Progenitor cell of endocrine pancreas (in vitro differentiated cells): ENCODE measurements around the gene FBXW8. TPM values are rescaled to one million over a fixed set of nuclear protein-coding genes. Genes with fewer than 3 reads are reported as not detected.

Experiments
- DNase-seq: peaks from one replicate; pipeline ENCODE4 v3.0.0; 2021; ENCODE audit warnings: low spot score; ENCODE audit not compliant: unreplicated experiment
- H3K27ac Mint-ChIP-seq: 2 replicates; pipeline ENCODE4 v1.8.0; 2021; ENCODE audit warnings: mild to moderate bottlenecking, moderate library complexity, mixed read lengths
- H3K27me3 Mint-ChIP-seq: 2 replicates; pipeline ENCODE4 v1.8.0; 2021; ENCODE audit warnings: mixed read lengths
- H3K36me3 Mint-ChIP-seq: 2 replicates; pipeline ENCODE4 v1.8.0; 2022; ENCODE audit warnings: mixed read lengths; ENCODE audit not compliant: insufficient read depth
- H3K4me1 Mint-ChIP-seq: 2 replicates; pipeline ENCODE4 v1.8.0; 2021; ENCODE audit warnings: low read depth, mixed read lengths
- H3K4me3 Mint-ChIP-seq: 2 replicates; pipeline ENCODE4 v1.8.0; 2021; ENCODE audit warnings: low read depth, mild to moderate bottlenecking, moderate library complexity, mixed read lengths
- H3K9me3 Mint-ChIP-seq: 2 replicates; pipeline ENCODE4 v1.8.0; 2021; ENCODE audit warnings: low read depth, mixed read lengths
- total RNA-seq: library from RNA; stranded (reverse); gene quantifications from 2 replicates; pipeline ENCODE4 v1.2.1, GENCODE V29; 2021
- TF ChIP-seq, protein P1 (sequence below): fragments of 200-600 bp; sonication (generic); IDR thresholded peaks from one replicate; pipeline ENCODE4 v1.5.0; 2021; ENCODE audit warnings: antibody characterized with exemption, mild to moderate bottlenecking; ENCODE audit not compliant: unreplicated experiment

FBXW8 gene
- total RNA-seq, 1 donor from 2014 or later: 32.6 TPM

- no peaks in the 10 kb centered on the region for H3K27me3 Mint-ChIP-seq
- H3K36me3 Mint-ChIP-seq: peaks cover 3% of the 10 kb centered on the region
- no peak for DNase-seq
- peaks cover 54% of the 10 kb centered on the region for H3K4me1 Mint-ChIP-seq
- H3K4me3 Mint-ChIP-seq: no peak overlapping the region
- peaks cover 3% of the 10 kb centered on the region for H3K9me3 Mint-ChIP-seq
- peak overlapping the region; percentile 92 for H3K27ac Mint-ChIP-seq
- TF ChIP-seq, protein P1, sequence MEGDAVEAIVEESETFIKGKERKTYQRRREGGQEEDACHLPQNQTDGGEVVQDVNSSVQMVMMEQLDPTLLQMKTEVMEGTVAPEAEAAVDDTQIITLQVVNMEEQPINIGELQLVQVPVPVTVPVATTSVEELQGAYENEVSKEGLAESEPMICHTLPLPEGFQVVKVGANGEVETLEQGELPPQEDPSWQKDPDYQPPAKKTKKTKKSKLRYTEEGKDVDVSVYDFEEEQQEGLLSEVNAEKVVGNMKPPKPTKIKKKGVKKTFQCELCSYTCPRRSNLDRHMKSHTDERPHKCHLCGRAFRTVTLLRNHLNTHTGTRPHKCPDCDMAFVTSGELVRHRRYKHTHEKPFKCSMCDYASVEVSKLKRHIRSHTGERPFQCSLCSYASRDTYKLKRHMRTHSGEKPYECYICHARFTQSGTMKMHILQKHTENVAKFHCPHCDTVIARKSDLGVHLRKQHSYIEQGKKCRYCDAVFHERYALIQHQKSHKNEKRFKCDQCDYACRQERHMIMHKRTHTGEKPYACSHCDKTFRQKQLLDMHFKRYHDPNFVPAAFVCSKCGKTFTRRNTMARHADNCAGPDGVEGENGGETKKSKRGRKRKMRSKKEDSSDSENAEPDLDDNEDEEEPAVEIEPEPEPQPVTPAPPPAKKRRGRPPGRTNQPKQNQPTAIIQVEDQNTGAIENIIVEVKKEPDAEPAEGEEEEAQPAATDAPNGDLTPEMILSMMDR: no peak
These were observed 6.0 kb downstream of the FBXW8 start for GRCh38 chr12:116916714-116917114.

DNA sequence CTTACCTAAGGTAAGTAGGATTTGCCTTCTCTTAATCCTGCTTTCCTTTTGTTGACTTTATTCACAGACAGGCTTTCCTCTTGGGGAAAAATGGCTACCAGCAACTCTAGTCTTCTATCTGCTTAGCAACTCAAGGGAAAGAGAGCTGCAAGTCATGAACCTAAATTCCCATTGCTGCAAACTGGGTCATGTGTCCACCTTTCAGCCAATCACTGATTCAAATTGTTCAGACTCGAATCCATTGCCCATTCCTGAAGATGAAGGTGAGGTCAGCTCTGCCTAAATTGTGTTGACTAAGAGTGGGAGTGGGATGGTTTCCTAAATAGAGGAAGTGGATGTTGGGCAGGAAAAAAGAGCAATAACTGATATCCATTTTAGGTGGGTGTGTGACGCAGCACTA is 7.7 kb downstream of the FBXW8 start:
- Mint-ChIP-seq H3K4me3 (no peak overlapping the region), H3K27me3 (no peaks in the 10 kb centered on the region), H3K4me1 (peaks cover 51% of the 10 kb centered on the region), H3K9me3 (peaks cover 3% of the 10 kb centered on the region), H3K36me3 (peaks cover 6% of the 10 kb centered on the region), H3K27ac (peak overlapping the region; percentile 71)
- no peak for DNase-seq
- TF ChIP-seq, protein P1: no peak

DNA sequence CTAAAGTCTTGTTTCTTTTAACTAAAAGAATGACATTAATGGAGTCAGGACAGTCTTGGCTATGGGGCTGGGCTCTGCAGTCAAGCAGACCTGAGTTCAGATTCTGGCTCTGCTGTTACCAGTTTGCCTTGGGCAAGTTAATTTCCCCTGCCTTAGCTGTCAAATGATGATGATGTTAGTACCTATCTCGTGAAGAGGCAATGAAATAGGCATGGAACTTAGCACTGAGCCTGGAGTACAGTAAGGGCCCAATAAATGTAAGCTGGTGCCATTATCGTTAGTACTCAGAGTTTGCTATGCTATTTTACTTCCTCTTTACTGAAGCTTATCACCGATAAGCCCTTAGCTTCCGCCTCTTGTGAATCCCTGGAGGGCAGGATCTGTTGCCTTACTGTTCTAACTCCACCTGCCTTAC is 8.5 kb downstream of the FBXW8 start:
- TF ChIP-seq, protein P1: no peak
- peak overlapping the region; percentile 43 for H3K27ac Mint-ChIP-seq
- peaks cover 51% of the 10 kb centered on the region for H3K4me1 Mint-ChIP-seq
- H3K4me3 Mint-ChIP-seq: no peak overlapping the region
- no peaks in the 10 kb centered on the region for H3K27me3 Mint-ChIP-seq
- H3K36me3 Mint-ChIP-seq: peaks cover 7% of the 10 kb centered on the region
- H3K9me3 Mint-ChIP-seq: peaks cover 3% of the 10 kb centered on the region
- no peak for DNase-seq

DNA sequence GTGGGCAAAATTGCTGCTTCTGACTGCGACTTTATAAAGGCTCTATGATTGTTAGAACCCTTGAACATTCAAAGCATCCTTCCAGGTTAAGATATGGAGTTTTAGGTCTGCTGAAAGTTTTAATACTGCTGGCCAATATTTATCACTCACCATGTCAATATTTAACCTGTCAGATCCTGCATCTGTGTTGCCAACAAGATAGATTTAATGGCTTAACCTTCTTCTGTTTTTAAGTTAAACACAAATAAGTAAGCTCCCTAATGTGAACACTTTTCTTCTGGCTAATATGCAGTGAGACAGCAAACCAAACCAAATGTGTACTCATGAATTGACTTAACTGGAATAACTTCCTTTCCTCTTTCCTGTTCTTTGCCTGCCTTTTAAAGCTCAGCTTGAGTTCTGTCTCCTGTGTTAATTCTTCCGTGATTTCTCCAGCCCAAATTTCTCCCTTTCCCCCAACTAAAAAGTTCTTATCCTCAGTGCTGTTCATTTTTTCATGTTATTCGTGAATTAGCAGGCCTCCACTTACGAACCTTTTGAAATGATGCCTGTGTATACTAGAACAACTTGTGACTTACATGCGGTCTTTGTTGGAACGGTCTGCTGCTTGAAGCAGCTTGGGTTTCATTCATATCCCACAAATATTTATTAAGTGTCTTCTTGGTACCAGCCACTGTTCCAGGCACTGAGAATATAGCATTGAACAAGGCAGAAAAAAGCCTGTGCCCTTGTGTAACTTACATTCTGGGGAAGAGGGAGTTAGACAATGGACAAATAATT is 9.1 kb downstream of the FBXW8 start:
- Mint-ChIP-seq H3K9me3 (peaks cover 3% of the 10 kb centered on the region), H3K36me3 (peaks cover 7% of the 10 kb centered on the region), H3K27ac (peak overlapping the region; percentile 43), H3K27me3 (no peaks in the 10 kb centered on the region), H3K4me3 (no peak overlapping the region), H3K4me1 (peaks cover 57% of the 10 kb centered on the region)
- TF ChIP-seq, protein P1: no peak
- no peak for DNase-seq

DNA sequence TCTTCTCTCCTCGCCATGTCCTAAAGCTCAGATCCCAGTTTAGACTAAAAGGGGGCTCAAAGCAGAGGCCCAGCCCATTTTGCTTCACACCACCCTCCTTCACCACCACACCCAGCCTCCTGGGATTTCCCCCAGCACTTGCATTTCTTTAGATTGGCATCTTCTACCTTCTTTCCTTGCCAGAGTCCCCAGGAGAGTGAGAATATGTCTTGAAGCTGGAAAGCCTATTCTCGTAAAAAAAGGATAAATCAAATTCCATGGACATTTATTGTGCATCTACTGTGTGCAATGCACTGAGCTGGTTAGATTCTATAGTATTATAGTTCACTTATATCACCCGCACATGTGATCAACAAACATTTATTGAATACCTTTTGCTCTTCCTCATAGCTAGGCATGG is 10.2 kb downstream of the FBXW8 start:
- TF ChIP-seq, protein P1: no peak
- no peak overlapping the region for H3K27ac Mint-ChIP-seq
- no peak overlapping the region for H3K4me3 Mint-ChIP-seq
- H3K9me3 Mint-ChIP-seq: peaks cover 2% of the 10 kb centered on the region
- no peak for DNase-seq
- H3K4me1 Mint-ChIP-seq: peaks cover 58% of the 10 kb centered on the region
- peaks cover 7% of the 10 kb centered on the region for H3K36me3 Mint-ChIP-seq
- no peaks in the 10 kb centered on the region for H3K27me3 Mint-ChIP-seq
